K562 treated with DMSO at 1 percent for 4 hours (cell line): ENCODE results near the gene NR0B2. TPM values are rescaled to one million over a fixed set of nuclear protein-coding genes. Genes with fewer than 3 reads are reported as not detected.

Experiments used
- total RNA-seq: library from RNA; unstranded; fragments of 300-600 nt; gene quantifications from 2 replicates; pipeline ENCODE4 v1.2.3, GENCODE V29; 2022; ENCODE audit not compliant: insufficient read depth

The NR0B2 gene
- not detected in 2 replicates for total RNA-seq

DNA sequence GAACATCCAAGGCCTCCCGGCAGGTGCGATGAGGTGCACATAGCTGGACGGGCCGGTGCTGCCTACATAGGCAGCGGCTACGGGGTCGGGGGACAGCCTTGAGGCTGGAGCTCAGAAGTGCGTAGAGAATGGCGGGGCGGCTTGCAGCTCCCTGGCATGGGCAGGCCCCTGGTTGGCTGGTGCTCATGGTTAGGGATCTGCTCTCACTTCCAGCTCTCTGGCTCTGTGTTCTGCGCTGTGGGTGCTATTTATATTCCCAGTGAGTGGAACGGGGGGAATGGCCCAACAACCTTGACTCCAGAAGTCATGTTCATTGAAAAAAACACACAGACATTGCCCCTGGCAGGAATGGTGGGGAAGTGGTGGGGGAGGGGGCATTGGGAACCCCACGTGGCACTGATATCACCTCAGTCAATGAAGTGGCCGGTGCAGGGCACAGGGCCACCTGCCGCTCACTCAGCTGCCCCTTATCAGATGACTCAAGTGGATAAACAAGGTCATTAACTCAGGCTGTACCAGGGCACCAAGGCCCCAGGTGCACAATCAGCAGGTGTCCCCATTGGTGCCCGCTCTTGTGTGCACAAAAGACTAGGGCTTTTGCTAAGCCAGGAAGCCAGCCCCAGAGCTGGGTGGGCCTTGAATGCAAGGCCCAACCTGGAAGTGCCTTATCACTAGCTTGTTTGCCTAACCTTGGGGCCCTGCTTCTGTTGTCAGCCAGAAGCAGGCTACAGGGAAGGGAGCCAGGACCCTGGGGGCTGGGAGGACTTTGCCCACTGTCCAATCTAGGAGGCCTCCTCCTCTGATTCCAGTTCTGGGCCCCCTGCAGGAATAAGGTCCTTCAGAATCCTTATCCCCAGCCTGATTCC lies at the start of gene NR0B2:
Gene NR0B2 (minus strand): TSS at position 222 of the 866 bp plus-strand sequence. CDS start 35 bp downstream, at position 187.

GRCh38 chr1:26959722-26960624 lies 46.2 kb upstream of the NR0B2 start, which contains the start of gene KDF1:
Gene KDF1 (minus strand): TSS chr1:26960468. CDS start chr1:26952380, 8,088 bp downstream.

GRCh38 chr1:26921540-26922430 lies 8.0 kb upstream of the NR0B2 start, which contains the start of gene NUDC:
Gene NUDC (plus strand): TSS chr1:26921743. CDS start chr1:26921849, 106 bp downstream.

GRCh38 chr1:26900001-26900814 lies 13.6 kb downstream of the NR0B2 start, which contains the start of gene GPATCH3:
Gene GPATCH3 (minus strand): TSS chr1:26900467. CDS start chr1:26900442, 25 bp downstream.

GRCh38 chr1:26889551-26890466 lies 24.0 kb downstream of the NR0B2 start, which contains the start of gene GPN2:
Gene GPN2 (minus strand): TSS chr1:26890283. CDS start chr1:26890096, 187 bp downstream.

DNA sequence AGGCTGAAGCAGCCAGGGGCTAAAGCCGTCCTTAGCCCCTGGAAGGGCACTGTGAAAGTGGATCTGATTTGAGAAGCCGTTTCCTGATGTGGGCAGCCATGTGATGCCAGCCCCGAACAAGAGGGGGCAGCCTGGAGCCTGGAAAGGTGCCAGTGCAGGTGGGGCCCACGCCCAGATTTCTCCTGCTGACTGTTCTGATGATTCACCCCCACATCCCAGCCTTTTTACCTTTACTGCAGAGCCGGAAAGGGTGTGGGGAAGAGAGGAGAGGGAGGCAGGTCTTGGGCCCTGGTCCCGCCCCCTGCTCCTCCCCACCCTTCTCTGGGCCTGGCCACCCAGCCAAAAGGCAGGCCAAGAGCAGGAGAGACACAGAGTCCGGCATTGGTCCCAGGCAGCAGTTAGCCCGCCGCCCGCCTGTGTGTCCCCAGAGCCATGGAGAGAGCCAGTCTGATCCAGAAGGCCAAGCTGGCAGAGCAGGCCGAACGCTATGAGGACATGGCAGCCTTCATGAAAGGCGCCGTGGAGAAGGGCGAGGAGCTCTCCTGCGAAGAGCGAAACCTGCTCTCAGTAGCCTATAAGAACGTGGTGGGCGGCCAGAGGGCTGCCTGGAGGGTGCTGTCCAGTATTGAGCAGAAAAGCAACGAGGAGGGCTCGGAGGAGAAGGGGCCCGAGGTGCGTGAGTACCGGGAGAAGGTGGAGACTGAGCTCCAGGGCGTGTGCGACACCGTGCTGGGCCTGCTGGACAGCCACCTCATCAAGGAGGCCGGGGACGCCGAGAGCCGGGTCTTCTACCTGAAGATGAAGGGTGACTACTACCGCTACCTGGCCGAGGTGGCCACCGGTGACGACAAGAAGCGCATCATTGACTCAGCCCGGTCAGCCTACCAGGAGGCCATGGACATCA lies 50.7 kb downstream of the NR0B2 start, which contains the start of gene SFN:
Gene SFN (plus strand): TSS at position 369 of the 904 bp plus-strand sequence. CDS start 64 bp downstream, at position 433.

Other genes starting within 250 kb of the NR0B2 start
- gene ARID1A, start 218.0 kb downstream of the NR0B2 start, total RNA-seq, result 35.2 and 40.5 TPM in 2 replicates
- 11.0 and 11.3 TPM in 2 replicates for gene PIGV, start 126.0 kb downstream of the NR0B2 start, total RNA-seq
- 24.9 and 29.1 TPM in 2 replicates for gene ZDHHC18, start 87.3 kb downstream of the NR0B2 start, total RNA-seq
- gene SFN, start 50.8 kb downstream of the NR0B2 start, total RNA-seq, result 1.1 TPM in 2 replicates
- gene GPN2, start 23.7 kb downstream of the NR0B2 start, total RNA-seq, result 23.9 and 30.3 TPM in 2 replicates
- gene GPATCH3, start 13.5 kb downstream of the NR0B2 start, total RNA-seq, result 19.8 and 20.9 TPM in 2 replicates
- gene NUDC, start 7.8 kb upstream of the NR0B2 start, total RNA-seq, result 153 and 159 TPM in 2 replicates
- 1.5 TPM in 1 of 2 replicates, not detected in the other for gene KDF1, start 46.5 kb upstream of the NR0B2 start, total RNA-seq
- gene TRNP1, start 79.7 kb upstream of the NR0B2 start, total RNA-seq, result 0.42 TPM in 1 of 2 replicates, not detected in the other
- 3.9 and 4.7 TPM in 2 replicates for gene TENT5B, start 98.9 kb upstream of the NR0B2 start, total RNA-seq
- 17.8 and 23.8 TPM in 2 replicates for gene SLC9A1, start 241.2 kb upstream of the NR0B2 start, total RNA-seq